SK-N-SH treated with all-trans-retinoic acid at 6 μM for 48 hours (cell line): Measurements from ENCODE around the gene HTR4.

Source experiments
- OSR1 ChIP-seq: fragments of 250-450 bp; sonication (Bioruptor Pico); IDR thresholded peaks from 2 replicates; pipeline ENCODE4 v1.8.0; 2022; ENCODE audit warnings: moderate library complexity, mild to moderate bottlenecking, inconsistent platforms
- TCF4 ChIP-seq: fragments of 250-450 bp; sonication (Bioruptor Pico); IDR thresholded peaks from 2 replicates; pipeline ENCODE4 v1.8.0; 2021; ENCODE audit warnings: mild to moderate bottlenecking, moderate library complexity, borderline replicate concordance
- ZNF70 ChIP-seq: fragments of 450-650 bp; formaldehyde crosslinking; IDR thresholded peaks from 2 replicates; pipeline ENCODE4 v1.5.0; 2020; ENCODE audit warnings: mild to moderate bottlenecking, moderate library complexity
- TF ChIP-seq, protein P1 (sequence below): fragments of 250-450 bp; sonication (Bioruptor Pico); IDR thresholded peaks from 2 replicates; pipeline ENCODE4 v1.8.0; 2020; ENCODE audit warnings: mild to moderate bottlenecking, moderate library complexity, borderline replicate concordance
- TF ChIP-seq, protein P2 (sequence below): fragments of 250-450 bp; sonication (Bioruptor Pico); IDR thresholded peaks from 2 replicates; pipeline ENCODE4 v1.8.0; 2021; ENCODE audit warnings: low read depth, mild to moderate bottlenecking, moderate library complexity, borderline replicate concordance

DNA sequence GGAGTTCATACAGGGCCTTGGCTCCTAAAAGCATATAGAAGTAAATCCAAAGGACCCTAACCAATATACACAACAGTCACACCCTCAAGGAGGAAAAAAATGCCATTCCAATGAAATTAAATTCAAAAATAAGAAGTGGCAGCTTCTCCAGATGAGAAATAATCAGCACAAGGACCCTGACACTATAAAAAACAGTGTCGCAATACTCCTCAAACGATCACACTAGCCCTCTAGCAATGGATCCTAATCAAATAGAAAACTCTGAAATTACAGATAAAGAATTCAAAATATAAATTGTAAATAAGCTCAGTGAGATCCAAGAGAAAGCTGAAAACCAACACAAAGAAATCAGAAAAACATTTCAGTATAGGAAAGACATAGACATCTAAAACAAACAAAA is 33.5 kb upstream of the HTR4 start:
- no peak for TF ChIP-seq ZNF70 (CRISPR knock-in tag)
- TF ChIP-seq, protein P1, sequence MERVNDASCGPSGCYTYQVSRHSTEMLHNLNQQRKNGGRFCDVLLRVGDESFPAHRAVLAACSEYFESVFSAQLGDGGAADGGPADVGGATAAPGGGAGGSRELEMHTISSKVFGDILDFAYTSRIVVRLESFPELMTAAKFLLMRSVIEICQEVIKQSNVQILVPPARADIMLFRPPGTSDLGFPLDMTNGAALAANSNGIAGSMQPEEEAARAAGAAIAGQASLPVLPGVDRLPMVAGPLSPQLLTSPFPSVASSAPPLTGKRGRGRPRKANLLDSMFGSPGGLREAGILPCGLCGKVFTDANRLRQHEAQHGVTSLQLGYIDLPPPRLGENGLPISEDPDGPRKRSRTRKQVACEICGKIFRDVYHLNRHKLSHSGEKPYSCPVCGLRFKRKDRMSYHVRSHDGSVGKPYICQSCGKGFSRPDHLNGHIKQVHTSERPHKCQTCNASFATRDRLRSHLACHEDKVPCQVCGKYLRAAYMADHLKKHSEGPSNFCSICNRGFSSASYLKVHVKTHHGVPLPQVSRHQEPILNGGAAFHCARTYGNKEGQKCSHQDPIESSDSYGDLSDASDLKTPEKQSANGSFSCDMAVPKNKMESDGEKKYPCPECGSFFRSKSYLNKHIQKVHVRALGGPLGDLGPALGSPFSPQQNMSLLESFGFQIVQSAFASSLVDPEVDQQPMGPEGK (CRISPR knock-in tag) = no peak
- TF ChIP-seq, protein P2, sequence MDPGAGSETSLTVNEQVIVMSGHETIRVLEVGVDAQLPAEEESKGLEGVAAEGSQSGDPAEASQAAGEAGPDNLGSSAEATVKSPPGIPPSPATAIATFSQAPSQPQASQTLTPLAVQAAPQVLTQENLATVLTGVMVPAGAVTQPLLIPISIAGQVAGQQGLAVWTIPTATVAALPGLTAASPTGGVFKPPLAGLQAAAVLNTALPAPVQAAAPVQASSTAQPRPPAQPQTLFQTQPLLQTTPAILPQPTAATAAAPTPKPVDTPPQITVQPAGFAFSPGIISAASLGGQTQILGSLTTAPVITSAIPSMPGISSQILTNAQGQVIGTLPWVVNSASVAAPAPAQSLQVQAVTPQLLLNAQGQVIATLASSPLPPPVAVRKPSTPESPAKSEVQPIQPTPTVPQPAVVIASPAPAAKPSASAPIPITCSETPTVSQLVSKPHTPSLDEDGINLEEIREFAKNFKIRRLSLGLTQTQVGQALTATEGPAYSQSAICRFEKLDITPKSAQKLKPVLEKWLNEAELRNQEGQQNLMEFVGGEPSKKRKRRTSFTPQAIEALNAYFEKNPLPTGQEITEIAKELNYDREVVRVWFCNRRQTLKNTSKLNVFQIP (CRISPR knock-in tag) = no peak
- no peak for TF ChIP-seq TCF4 (CRISPR knock-in tag)
- TF ChIP-seq OSR1 (CRISPR knock-in tag) = no peak
